Naive B cell (primary cell): ENCODE results near the gene PLOD3. TPM values are rescaled to one million over a fixed set of nuclear protein-coding genes. Genes with fewer than 3 reads are reported as not detected.

Experiments used
- ATAC-seq, 2 donors: fragments of 150-1000 bp; cut with Tn5 transposase; 2 replicates each; pipeline ENCODE4 v1.10.0; 2021; ENCODE audit warnings: low read depth in 2 of 2, mild to moderate bottlenecking in 2 of 2, moderate library complexity in 2 of 2
- DNase-seq: peaks from one replicate; pipeline ENCODE4 v3.0.0; 2022
- H3K27ac Mint-ChIP-seq, 6 donors: one replicate each; pipeline ENCODE4 v1.8.0; 2020 to 2022; ENCODE audit warnings: mild to moderate bottlenecking in 6 of 6, mixed read lengths in 6 of 6, moderate library complexity in 5 of 6, inconsistent platforms in 2 of 6
- H3K27me3 Mint-ChIP-seq, 3 donors: one replicate each; pipeline ENCODE4 v1.8.0; 2021 to 2022; ENCODE audit warnings: mixed read lengths in 3 of 3, mild to moderate bottlenecking in 1 of 3
- H3K36me3 Mint-ChIP-seq, 2 donors: one replicate each; pipeline ENCODE4 v1.8.0; 2020 to 2022; ENCODE audit warnings: mixed read lengths in 2 of 2, inconsistent platforms in 1 of 2, mild to moderate bottlenecking in 1 of 2
- H3K4me1 Mint-ChIP-seq, 3 donors: one replicate each; pipeline ENCODE4 v1.8.0; 2020 to 2022; ENCODE audit warnings: mixed read lengths in 3 of 3, inconsistent platforms in 1 of 3, mild to moderate bottlenecking in 1 of 3, moderate library complexity in 1 of 3
- H3K4me3 Mint-ChIP-seq, 8 donors: one replicate each; pipeline ENCODE4 v1.8.0; 2020 to 2022; ENCODE audit warnings: mild to moderate bottlenecking in 8 of 8, mixed read lengths in 8 of 8, moderate library complexity in 8 of 8, inconsistent platforms in 2 of 8
- H3K9me3 Mint-ChIP-seq, 7 donors: one replicate each; pipeline ENCODE4 v1.8.0; 2020 to 2022; ENCODE audit warnings: mixed read lengths in 7 of 7, mild to moderate bottlenecking in 5 of 7, inconsistent platforms in 2 of 7, moderate library complexity in 1 of 7
- polyA plus RNA-seq, 6 donors: library from polyadenylated mRNA; unstranded; fragments of 300-500 nt; fragmentation: Illumina TruSeq; gene quantifications; one replicate each; pipeline ENCODE4 v1.2.3, GENCODE V29; 2021; ENCODE audit warnings: low read depth in 6 of 6

The PLOD3 gene
- polyA plus RNA-seq, 6 donors from 2014 or later, result 10.2 to 16.5 (median 10.5) TPM

- DNase-seq (no peak), ATAC-seq (no peak)
- no peak overlapping the region for H3K27ac Mint-ChIP-seq
- no peaks in the 10 kb centered on the region for H3K9me3 Mint-ChIP-seq
- H3K27me3 Mint-ChIP-seq, result no peaks in the 10 kb centered on the region
- H3K36me3 Mint-ChIP-seq, result no peaks in the 10 kb centered on the region
- no peak overlapping the region for H3K4me3 Mint-ChIP-seq
- peaks cover 2 to 12% (median 9%) of the 10 kb centered on the region in 3 donors for H3K4me1 Mint-ChIP-seq
Measured at GRCh38 chr7:101235522-101235921, 18.1 kb upstream of the PLOD3 start.

- ATAC-seq (no peak), DNase-seq (no peak)
- peaks cover 0 to 14% (median 10%) of the 10 kb centered on the region in 3 donors for H3K4me1 Mint-ChIP-seq
- no peaks in the 10 kb centered on the region for H3K9me3 Mint-ChIP-seq
- no peaks in the 10 kb centered on the region for H3K27me3 Mint-ChIP-seq
- H3K27ac Mint-ChIP-seq, result peak overlapping the region in 2 of 6 donors; percentile 24 to 79
- no peak overlapping the region for H3K4me3 Mint-ChIP-seq
- H3K36me3 Mint-ChIP-seq, result no peaks in the 10 kb centered on the region
Measured at GRCh38 chr7:101235050-101235449, 17.7 kb upstream of the PLOD3 start.

- Mint-ChIP-seq H3K27me3 (no peaks in the 10 kb centered on the region), H3K4me1 (peaks cover 0 to 14% (median 10%) of the 10 kb centered on the region in 3 donors), H3K9me3 (no peaks in the 10 kb centered on the region), H3K36me3 (no peaks in the 10 kb centered on the region), H3K27ac (peak overlapping the region in 2 of 6 donors; percentile 24 to 79), H3K4me3 (no peak overlapping the region)
- DNase-seq (no peak), ATAC-seq (no peak)
Measured at GRCh38 chr7:101234636-101235035, 17.3 kb upstream of the PLOD3 start.

GRCh38 chr7:101233907-101234547 lies 16.6 kb upstream of the PLOD3 start:
- peak overlapping the region in 1 of 6 donors; percentile 33 for H3K27ac Mint-ChIP-seq
- ATAC-seq, result no peak

GRCh38 chr7:101232141-101232850 lies 14.9 kb upstream of the PLOD3 start:
- Mint-ChIP-seq H3K9me3 (no peaks in the 10 kb centered on the region), H3K27me3 (no peaks in the 10 kb centered on the region), H3K4me1 (peaks cover 0 to 9% (median 5%) of the 10 kb centered on the region in 3 donors), H3K36me3 (no peaks in the 10 kb centered on the region), H3K27ac (peak overlapping the region in 1 of 6 donors; percentile 47), H3K4me3 (no peak overlapping the region)
- DNase-seq (no peak), ATAC-seq (no peak)

More at GRCh38 chr7:101233907-101234547, 16.6 kb upstream of the PLOD3 start:
- Mint-ChIP-seq H3K9me3 (no peaks in the 10 kb centered on the region), H3K36me3 (no peaks in the 10 kb centered on the region), H3K27me3 (no peaks in the 10 kb centered on the region), H3K4me3 (no peak overlapping the region), H3K4me1 (peaks cover 0 to 14% (median 10%) of the 10 kb centered on the region in 3 donors)
- no peak for DNase-seq

- H3K27ac Mint-ChIP-seq, result peak overlapping the region in 1 of 6 donors; percentile 62
- H3K36me3 Mint-ChIP-seq, result no peaks in the 10 kb centered on the region
- H3K4me1 Mint-ChIP-seq, result peaks cover 0 to 9% (median 5%) of the 10 kb centered on the region in 3 donors
- H3K4me3 Mint-ChIP-seq, result no peak overlapping the region
- H3K27me3 Mint-ChIP-seq, result no peaks in the 10 kb centered on the region
- DNase-seq, result no peak
- H3K9me3 Mint-ChIP-seq, result no peaks in the 10 kb centered on the region
- ATAC-seq, result no peak
Measured at GRCh38 chr7:101231644-101232043, 14.3 kb upstream of the PLOD3 start.

DNA sequence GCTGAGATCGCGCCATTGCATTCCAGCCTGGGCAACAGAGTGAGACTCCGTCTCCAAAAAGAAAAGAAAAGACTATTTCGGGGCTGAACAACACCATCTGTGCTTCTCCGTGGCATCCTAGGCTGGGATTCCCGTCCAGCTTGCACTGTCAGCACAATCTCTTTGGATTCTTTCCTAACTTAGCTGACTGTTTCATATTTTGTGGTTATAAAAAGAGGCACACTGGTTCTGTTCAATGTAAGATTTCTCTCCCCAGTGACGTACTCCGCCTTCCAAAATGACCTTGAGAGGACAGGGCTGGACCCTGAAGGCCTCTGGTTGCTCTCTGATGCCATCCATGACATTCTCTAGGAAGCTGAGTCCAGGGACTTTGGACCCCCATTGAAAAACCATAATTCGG lies 9.3 kb upstream of the PLOD3 start:
- peaks cover 5 to 12% (median 11%) of the 10 kb centered on the region in 3 donors for H3K4me1 Mint-ChIP-seq
- no peak for ATAC-seq
- peaks cover 0 to 17% of the 10 kb centered on the region in 2 donors for H3K36me3 Mint-ChIP-seq
- H3K9me3 Mint-ChIP-seq, result no peaks in the 10 kb centered on the region
- no peak for DNase-seq
- H3K27ac Mint-ChIP-seq, result peak overlapping the region in 1 of 6 donors; percentile 15
- no peak overlapping the region for H3K4me3 Mint-ChIP-seq
- no peaks in the 10 kb centered on the region for H3K27me3 Mint-ChIP-seq

DNA sequence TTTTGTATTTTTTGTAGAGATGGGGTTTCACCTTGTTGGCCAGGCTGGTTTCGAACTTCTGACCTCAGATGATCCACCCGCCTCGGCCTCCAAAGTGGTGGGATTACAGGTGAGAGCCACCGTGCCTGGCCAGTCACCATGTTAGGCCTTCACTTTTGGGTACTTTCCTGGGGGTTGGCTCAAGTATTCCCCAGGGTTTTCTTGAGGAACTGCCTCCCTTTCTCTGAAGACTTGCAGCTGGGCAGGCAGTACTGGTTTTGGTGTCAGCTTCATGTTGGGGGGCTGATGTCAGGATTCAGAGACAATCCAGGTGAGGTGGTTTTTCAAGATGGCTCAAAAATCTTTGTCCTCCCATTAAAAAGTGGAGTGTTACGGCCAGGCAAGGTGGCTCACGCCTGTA lies 8.3 kb upstream of the PLOD3 start:
- ATAC-seq (no peak), DNase-seq (no peak)
- Mint-ChIP-seq H3K4me3 (no peak overlapping the region), H3K27ac (no peak overlapping the region), H3K9me3 (no peaks in the 10 kb centered on the region), H3K4me1 (peaks cover 14 to 18% (median 14%) of the 10 kb centered on the region in 3 donors), H3K27me3 (no peaks in the 10 kb centered on the region), H3K36me3 (peaks cover 0 to 17% of the 10 kb centered on the region in 2 donors)

DNA sequence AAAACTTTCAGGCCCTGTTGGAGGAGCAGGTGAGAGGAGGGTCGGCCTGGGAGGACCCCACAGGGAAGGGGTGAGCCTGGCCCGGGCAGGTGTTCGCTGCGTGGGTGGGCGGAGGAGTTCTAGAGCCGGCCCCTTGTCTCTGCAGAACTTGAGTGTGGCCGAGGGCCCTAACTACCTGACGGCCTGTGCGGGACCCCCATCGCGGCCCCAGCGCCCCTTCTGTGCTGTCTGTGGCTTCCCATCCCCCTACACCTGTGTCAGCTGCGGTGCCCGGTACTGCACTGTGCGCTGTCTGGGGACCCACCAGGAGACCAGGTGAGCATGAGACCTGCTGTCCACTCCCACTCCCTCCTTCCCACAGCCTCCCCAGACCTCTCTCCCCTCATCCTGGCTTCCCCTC lies 6.1 kb upstream of the PLOD3 start:
- no peaks in the 10 kb centered on the region for H3K27me3 Mint-ChIP-seq
- peaks cover 0 to 17% of the 10 kb centered on the region in 2 donors for H3K36me3 Mint-ChIP-seq
- H3K9me3 Mint-ChIP-seq, result no peaks in the 10 kb centered on the region
- peaks cover 21 to 29% (median 24%) of the 10 kb centered on the region in 3 donors for H3K4me1 Mint-ChIP-seq
- no peak for ATAC-seq
- H3K4me3 Mint-ChIP-seq, result peak overlapping the region in 2 of 8 donors; percentile 15 to 47
- no peak overlapping the region for H3K27ac Mint-ChIP-seq
- no peak for DNase-seq

DNA sequence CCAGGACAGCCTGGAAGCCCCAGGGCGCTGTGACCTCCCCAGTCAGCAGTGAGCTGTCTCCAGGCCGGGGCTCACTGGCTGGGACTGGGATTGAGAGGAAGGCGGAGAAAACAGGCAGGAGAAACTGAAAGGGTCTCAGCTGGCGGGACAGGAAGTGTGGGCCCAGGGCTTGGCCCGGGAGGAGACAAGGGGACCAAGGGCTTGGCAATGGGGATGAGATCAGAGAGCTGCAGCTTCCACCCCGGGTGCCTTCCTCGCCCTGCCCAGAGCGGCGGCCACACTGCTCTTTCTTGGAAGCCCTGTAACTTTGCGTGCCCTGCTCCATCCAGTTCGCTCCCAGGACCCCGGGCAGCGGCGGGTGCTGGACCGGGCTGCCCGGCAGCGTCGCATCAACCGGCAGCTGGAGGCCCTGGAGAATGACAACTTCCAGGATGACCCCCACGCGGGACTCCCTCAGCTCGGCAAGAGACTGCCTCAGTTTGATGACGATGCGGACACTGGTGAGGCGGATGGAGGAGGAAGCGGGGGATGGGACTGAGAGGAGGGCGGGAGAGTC lies 5.0 kb upstream of the PLOD3 start:
- ATAC-seq, result no peak
- peaks cover 0 to 17% of the 10 kb centered on the region in 2 donors for H3K36me3 Mint-ChIP-seq
- no peak for DNase-seq
- H3K9me3 Mint-ChIP-seq, result no peaks in the 10 kb centered on the region
- H3K4me1 Mint-ChIP-seq, result peaks cover 29 to 36% (median 34%) of the 10 kb centered on the region in 3 donors
- no peaks in the 10 kb centered on the region for H3K27me3 Mint-ChIP-seq
- peak overlapping the region in 1 of 6 donors; percentile 47 for H3K27ac Mint-ChIP-seq
- H3K4me3 Mint-ChIP-seq, result no peak overlapping the region

- H3K4me1 Mint-ChIP-seq, result peaks cover 36 to 49% (median 47%) of the 10 kb centered on the region in 3 donors
- peak overlapping the region in 4 of 8 donors; percentile 16 to 96 (median 22) for H3K4me3 Mint-ChIP-seq
- H3K36me3 Mint-ChIP-seq, result peaks cover 0 to 17% of the 10 kb centered on the region in 2 donors
- DNase-seq, result no peak
- ATAC-seq, result no peak
- no peaks in the 10 kb centered on the region for H3K27me3 Mint-ChIP-seq
- H3K27ac Mint-ChIP-seq, result no peak overlapping the region
- no peaks in the 10 kb centered on the region for H3K9me3 Mint-ChIP-seq
Measured at GRCh38 chr7:101220295-101220694, 2.9 kb upstream of the PLOD3 start.

- peaks cover 36 to 45% (median 45%) of the 10 kb centered on the region in 3 donors for H3K4me1 Mint-ChIP-seq
- H3K4me3 Mint-ChIP-seq, result peak overlapping the region; percentile 94 to 98 (median 96)
- no peaks in the 10 kb centered on the region for H3K9me3 Mint-ChIP-seq
- no peak for DNase-seq
- no peaks in the 10 kb centered on the region for H3K27me3 Mint-ChIP-seq
- peaks cover 0 to 9% of the 10 kb centered on the region in 2 donors for H3K36me3 Mint-ChIP-seq
- peak overlapping the region; percentile 88 to 96 (median 93) for H3K27ac Mint-ChIP-seq
- ATAC-seq, result no peak
Measured at GRCh38 chr7:101218236-101219125, 1.1 kb upstream of the PLOD3 start.

DNA sequence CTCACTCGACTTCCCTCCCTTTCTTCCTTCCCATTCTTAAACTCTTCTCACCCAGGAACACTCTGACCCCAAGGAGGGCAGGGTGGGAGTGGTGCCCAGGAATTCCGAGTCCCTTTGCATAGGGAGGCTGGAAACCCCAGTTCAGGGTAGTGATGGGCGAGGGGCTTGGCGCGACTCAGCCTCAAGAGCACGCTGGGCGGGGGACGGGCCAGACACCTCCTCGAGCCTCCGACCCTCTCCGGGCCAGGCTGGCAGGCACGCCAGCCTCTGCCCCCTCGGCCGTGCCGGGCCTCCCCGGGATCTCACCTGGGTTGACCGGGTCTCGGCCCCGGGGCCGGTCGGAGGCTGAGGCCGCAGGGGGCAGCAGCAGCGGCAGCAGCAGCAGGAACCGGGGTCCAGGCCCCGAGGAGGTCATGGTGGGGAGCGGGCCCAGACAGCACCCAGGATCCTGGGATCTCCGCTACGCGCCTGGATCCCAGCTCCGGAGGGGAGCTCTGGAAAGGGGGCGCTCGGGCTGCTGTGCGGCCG lies 457 bp downstream of the PLOD3 start:
- Mint-ChIP-seq H3K9me3 (no peaks in the 10 kb centered on the region), H3K27ac (peak overlapping the region; percentile 26 to 93 (median 60)), H3K36me3 (peaks cover 0 to 2% of the 10 kb centered on the region in 2 donors), H3K27me3 (no peaks in the 10 kb centered on the region), H3K4me3 (peak overlapping the region; percentile 94 to 98 (median 96)), H3K4me1 (peaks cover 32 to 45% (median 40%) of the 10 kb centered on the region in 3 donors)
- no peak for ATAC-seq
- no peak for DNase-seq
